GM18505 (cell line): Measurements from ENCODE around the gene LUZP1.
A peak's percentile ranks its signal among the peaks of the same experiment; 100 is the strongest.

Experiments
- ATAC-seq: cut with Tn5 transposase; IDR thresholded peaks from one replicate; pipeline ENCODE4 v1.9.1; 2021; ENCODE audit not compliant: unreplicated experiment
- POLR2A ChIP-seq: IDR thresholded peaks from 4 replicates; pipeline ENCODE4 v1.6.1; 2011; ENCODE audit warnings: borderline replicate concordance; ENCODE audit not compliant: insufficient read depth, insufficient read length; ENCODE audit errors: extremely low read depth

Gene LUZP1

DNA sequence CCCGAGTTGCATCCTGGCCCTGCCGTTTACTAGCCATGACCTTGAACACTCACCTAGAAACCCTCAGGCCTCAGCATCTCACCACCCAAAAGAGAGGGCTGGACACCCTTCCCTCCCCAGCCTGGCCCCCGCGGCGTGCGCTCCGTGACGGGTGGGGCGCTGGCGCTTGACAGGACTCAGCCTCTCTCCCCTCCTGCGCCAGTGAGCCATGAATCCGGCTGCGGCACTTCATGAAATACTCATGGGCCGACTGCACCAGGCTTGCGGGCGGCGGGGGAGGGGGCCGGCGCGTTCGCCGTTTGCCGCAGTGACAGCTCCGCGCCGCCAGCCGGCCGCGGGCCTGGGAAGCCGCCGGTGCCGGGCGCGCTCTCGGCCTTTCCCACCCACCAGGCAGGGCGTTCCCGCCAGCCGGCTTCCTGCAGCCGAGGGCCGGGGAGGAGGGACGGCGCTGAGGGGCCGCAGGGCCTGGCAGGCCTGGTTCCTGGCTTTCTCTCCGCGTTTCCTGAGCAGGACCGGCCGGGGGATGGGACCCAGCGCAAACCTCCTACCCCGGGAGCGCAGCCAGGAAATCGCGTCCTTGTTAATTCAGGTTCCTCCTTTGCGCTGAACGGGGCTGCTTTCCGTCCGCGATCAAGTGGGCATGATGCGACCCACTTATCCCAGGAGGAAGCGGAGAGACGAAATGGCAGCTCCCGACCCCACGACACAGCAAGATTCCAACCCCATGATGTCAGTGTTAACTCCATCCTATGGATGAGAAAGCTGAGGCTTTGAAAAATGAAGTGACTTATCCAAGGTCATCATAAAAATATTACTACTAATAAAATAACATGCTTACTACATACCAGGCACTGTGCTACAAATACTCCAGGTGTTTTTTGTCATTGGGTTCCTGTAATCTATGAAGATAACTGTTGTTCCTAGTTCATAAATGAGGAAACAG lies 9.1 kb upstream of the LUZP1 start:
- TF ChIP-seq POLR2A: peak; percentile 64
- peak; percentile 69 for ATAC-seq

GRCh38 chr1:23177031-23177430 lies 8.4 kb upstream of the LUZP1 start:
- no peak for ATAC-seq
- TF ChIP-seq POLR2A: no peak

DNA sequence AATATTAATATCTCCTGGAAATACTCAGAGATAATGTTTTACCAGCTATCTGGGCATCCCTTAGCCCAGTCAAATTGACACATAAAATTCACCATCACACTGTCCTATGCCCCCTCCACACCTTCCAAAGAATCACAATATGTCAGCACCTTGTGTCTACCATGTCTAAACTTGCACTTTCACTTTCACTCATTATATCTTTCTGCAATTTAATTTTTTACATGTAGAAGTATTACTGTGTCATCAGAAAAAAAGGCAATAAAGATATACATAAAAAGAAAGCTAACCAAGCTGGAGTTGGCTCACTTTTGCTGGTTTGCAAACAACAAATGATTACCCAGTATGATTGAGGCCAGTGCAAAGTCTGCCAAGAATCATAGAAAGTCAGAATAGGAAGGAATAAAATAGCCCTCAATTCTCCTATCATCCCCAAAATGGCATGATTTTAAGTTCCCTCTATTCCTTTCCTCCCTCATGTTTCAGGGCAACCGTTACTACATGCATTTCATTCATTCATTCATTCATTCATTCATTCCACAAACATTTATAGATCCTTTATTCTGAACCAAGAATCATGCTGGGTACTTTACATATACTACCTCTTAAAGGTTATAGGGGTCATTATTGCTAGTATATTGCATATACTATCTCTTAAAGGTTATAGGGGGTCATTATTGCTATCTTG lies 5.9 kb upstream of the LUZP1 start:
- no peak for ATAC-seq

GRCh38 chr1:23171181-23171755 lies 2.6 kb upstream of the LUZP1 start:
- TF ChIP-seq POLR2A: no peak

More for the DNA sequence above, 5.9 kb upstream of the LUZP1 start:
- TF ChIP-seq POLR2A: no peak

DNA sequence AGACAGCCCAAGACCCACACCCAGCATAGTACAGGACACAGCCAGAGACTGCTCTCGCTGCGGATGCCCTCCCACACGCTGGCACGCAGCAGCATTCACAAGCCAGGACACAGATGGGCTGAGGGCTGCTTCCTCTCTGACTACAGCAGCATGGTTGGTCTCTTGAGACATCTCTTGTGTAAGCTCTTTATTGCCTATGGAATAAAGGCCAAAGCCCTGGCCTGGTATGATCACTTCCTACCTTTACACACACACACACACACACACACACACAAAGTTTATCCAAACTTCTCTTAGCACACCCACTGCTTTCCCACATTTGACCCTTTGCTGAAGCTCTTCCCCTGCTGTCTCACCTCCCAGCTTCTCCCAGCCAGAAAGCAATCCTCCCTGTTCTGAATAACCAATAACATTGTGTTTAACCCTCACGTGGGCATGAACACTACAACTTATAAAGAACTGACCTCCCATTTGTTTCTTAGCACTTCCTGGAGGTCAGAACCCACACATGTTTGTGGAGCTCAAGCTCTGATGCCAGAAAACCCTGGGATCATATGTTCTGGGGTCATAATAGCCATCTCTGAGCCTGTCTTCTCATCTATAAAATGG lies 1.2 kb upstream of the LUZP1 start:
- TF ChIP-seq POLR2A: no peak
- no peak for ATAC-seq

More at GRCh38 chr1:23171181-23171755, 2.6 kb upstream of the LUZP1 start:
- ATAC-seq: no peak

DNA sequence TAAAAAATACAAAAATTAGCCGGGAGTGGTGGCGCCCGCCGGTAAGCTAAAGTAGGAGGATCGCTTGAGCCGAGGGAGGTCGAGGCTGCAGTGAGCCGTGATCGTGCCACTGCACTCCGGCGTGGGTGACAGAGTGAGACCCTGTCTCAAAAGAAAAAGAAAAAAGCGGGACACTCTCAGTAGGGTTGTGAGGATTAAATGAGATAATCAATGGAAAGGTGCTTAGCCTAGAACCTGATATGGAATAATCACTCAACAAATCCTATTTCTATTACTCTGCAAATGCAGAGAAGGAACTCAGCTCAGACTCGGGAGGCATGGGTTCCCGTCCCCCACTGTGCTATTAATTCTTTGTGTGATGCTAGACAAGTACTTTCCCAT lies 529 bp upstream of the LUZP1 start:
- no peak for ATAC-seq
- TF ChIP-seq POLR2A: no peak

DNA sequence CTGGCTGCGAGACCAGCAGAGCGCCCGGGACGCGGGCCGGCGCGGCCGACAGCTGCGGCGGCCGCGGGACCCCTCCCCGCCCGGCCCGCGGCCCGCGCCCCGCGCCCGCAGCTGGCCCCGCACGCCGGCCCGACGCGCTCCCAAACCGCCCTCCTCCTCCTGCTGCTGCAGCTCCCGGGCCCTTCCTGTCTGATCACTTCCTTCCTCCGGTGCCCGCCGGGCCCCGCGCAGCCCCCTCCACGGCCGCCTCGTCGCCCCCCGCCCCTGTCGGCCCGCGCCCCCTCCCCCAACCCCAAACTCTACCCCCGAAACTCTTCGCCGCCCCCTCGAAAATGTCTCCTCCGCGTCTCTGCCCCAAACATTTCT lies 594 bp downstream of the LUZP1 start:
- ATAC-seq: no peak
- TF ChIP-seq POLR2A: no peak

DNA sequence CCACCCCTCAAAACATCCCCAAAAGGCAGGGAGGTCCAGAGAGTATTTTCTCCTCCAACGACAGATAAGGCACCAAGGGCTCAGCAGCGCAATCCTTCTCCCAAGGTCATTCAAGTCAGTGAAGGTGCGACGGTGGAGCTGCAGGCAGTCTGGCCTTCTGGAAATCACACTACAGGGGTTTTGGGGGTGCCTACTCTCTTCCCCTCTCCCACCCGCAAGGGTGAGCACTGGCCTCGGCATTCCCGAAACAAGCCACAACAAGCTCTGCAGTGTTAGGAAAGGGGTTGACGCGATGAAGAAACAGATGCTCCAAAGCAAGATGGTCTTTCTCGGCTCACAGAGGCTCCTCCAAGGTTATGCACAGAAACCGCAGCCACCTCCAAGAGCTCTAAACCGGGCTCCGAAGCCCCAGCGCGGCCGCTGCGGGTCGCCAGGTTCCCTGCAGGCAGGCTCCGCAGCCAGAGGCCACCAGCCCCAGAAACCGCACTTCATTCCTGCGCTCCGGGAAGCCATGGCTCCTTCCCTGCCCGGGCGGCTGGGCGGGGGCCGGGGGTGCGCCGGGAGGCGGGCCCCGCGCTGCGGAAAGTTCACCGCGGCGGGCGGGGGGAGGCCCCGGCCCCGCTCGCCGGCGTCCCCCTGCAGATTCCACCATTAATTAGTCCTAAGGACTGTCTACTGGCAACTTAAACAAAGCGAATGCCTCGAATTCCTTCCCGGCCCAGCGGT lies 1.1 kb downstream of the LUZP1 start:
- TF ChIP-seq POLR2A: no peak
- no peak for ATAC-seq

GRCh38 chr1:23166854-23167253 lies 1.8 kb downstream of the LUZP1 start:
- no peak for TF ChIP-seq POLR2A
- ATAC-seq: no peak

DNA sequence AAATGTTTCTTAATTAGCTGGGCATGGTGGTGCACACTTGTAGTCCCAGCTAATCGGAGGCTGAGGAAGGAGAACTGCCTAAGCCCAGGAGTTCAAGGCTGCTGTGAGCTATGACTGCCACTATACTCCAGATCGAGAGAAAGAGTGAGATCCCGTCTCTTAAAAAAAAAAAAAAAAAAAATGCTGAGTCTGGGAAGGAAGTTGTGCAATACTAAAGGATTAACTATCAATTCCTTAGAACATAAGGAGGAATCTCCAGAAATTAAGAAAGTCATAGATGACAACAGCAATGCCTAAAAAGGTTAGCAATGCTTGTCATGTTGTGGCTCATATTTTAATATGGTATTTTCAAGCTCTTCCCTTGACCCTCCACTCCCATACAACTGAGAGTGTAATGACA lies 5.3 kb downstream of the LUZP1 start:
- no peak for TF ChIP-seq POLR2A
- ATAC-seq: no peak

- no peak for TF ChIP-seq POLR2A
- no peak for ATAC-seq
Observed at GRCh38 chr1:23159963-23160877, 8.4 kb downstream of the LUZP1 start.

DNA sequence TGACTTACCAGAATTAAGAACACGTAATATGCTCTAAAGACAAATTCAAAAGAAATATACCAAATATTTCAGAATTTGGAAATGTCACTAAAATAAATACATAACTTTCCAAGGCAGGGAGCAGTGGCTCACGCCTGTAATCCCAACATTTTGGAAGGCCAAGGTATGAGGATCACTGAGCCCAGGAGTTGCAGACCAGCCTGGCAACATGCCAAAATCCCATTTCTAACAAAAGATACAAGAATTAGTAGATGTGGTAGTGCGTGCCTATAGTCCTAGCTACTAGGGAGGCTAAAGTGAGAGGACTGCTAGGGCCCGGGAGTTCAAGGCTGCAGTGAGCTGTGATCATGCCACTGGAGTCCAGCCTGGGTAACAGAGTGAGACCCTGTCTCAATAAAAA lies 11.7 kb downstream of the LUZP1 start:
- ATAC-seq: no peak
- no peak for TF ChIP-seq POLR2A
